NB4 (cell line): ENCODE data around the gene CSF2.

Experiments used
- DNase-seq: peaks from one replicate; pipeline ENCODE4 v3.0.0; 2010; ENCODE audit warnings: low read depth
- H3K4me3 ChIP-seq: one replicate; pipeline ENCODE4 v1.5.1; 2011; ENCODE audit warnings: mild to moderate bottlenecking, low read depth, low read length, moderate library complexity
- CTCF ChIP-seq: IDR thresholded peaks from one replicate; pipeline ENCODE4 v1.5.1; 2012; ENCODE audit warnings: low read depth, low read length
- MAX ChIP-seq: IDR thresholded peaks from 2 replicates; pipeline ENCODE4 v1.6.1; 2011; ENCODE audit warnings: low read depth, low read length
- MYC ChIP-seq: IDR thresholded peaks from 2 replicates; pipeline ENCODE4 v1.6.1; 2011; ENCODE audit warnings: low read depth, low read length
- POLR2A ChIP-seq: IDR thresholded peaks from 2 replicates; pipeline ENCODE4 v1.6.1; 2011; ENCODE audit warnings: mild to moderate bottlenecking; ENCODE audit not compliant: insufficient read length; ENCODE audit errors: extremely low read depth

The CSF2 gene

DNA sequence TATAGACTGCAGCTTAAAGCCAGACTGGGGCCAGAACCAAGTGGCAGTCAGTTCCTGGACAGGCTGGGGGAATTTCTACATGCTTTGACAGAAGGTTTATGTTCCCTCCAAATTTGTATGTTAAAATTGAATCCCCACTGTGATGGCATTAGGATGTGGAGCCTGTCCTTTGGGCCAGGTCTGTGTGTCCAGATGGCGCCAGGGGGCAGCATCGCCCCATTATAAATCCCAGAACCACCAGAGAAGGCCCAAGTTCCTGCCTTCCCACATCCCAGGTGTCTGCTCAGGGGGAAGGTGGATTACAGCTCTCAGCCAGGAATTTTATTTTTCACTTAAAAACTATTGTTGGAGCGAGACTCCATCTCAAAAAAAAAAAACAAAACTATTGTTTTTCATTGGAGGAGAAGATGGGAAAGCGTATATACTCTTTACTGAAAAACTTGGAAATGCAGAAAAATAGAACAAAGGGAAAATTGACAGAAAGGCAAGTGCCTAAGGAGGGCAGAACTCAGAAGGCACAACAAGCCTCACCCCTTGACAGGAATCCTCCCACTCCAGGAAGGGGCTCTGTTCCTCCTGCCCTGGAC, 8.1 kb upstream of the CSF2 start:
- DNase-seq: peak; percentile 68
- no peak overlapping the region for H3K4me3 ChIP-seq
- TF ChIP-seq POLR2A (no peak), CTCF (peak; percentile 51)

DNA sequence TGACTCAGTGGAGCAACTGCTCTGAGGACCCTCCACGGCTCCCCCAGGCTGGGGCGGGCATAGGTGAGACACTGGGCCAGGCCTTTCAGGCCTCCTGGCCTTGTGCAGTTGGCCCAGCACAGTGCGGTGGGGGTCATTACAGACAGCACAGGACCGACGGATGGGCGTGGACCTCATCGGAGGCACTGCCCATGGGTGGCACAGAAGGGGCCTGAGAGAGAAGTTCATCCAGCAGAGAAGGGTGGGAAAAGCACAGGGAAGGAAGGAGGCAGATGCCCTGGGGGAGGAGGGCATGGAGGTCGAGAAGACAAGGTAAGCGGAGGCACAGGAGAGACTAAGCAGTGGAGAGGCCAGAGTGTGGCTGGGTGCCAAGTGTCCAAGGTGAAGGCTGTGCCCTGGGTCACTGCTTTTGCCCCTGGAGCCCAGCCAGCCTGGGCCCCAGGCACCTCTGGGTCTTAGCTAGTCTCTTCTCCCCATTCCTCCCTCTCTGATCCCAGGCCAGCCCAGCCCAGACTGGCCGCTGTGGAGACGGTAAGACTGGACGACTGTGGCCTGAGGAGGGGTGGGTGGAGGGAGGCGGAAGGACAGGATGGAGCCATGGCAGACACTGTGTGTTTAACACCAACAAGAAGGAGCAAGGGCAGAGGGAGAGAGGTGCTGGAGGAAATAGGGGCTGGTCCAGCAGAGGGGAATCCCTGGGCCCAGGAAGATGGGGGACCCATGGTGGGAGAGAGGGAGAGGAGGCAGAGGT, 7.5 kb upstream of the CSF2 start:
- no peak overlapping the region for H3K4me3 ChIP-seq
- TF ChIP-seq MAX (no peak), CTCF (no peak), POLR2A (no peak), MYC (no peak)
- DNase-seq: no peak

DNA sequence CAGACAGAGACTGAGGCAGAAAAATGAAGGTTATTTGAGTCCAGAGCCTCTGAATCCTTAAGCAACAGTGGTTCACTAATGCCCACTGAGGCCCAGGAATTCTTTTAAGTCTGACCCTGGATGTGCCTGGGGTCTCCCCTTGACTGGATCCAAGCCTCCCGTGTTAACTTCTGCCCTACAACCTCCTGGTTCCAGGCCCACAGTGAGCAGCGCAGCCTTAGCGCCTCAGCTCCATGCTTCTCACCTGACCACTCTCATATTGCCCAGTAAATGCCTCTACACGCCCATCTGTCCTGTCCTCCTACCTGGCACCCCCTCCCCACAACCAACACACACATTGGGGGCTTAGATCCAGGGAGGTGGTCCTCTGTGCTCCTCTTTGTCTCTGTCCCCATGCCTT, 6.7 kb upstream of the CSF2 start:
- no peak overlapping the region for H3K4me3 ChIP-seq
- DNase-seq: no peak
- TF ChIP-seq MAX (no peak), POLR2A (no peak), MYC (no peak), CTCF (no peak)

DNA sequence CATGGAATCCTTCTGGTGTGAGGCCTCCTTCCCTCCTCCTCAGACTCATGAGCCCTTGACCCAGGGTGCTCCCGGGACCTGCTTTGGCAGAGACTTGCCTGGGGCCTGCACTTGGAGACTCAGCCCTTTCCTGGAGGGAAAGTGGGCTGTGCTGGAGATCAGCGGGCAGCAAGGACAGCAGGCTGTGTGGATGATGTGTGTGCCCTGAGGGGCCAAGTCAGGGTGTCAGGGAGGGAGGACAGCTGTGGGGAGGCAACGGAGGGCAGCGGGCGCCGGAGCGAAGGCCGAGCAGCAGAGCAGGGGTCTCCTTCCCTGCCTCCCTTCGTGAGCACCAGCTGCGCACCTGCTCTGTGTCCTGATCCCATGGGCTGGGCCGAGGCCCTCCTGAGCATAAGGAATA, 6.1 kb upstream of the CSF2 start:
- no peak overlapping the region for H3K4me3 ChIP-seq
- TF ChIP-seq POLR2A (no peak), MYC (no peak), CTCF (no peak), MAX (no peak)
- DNase-seq: no peak

DNA sequence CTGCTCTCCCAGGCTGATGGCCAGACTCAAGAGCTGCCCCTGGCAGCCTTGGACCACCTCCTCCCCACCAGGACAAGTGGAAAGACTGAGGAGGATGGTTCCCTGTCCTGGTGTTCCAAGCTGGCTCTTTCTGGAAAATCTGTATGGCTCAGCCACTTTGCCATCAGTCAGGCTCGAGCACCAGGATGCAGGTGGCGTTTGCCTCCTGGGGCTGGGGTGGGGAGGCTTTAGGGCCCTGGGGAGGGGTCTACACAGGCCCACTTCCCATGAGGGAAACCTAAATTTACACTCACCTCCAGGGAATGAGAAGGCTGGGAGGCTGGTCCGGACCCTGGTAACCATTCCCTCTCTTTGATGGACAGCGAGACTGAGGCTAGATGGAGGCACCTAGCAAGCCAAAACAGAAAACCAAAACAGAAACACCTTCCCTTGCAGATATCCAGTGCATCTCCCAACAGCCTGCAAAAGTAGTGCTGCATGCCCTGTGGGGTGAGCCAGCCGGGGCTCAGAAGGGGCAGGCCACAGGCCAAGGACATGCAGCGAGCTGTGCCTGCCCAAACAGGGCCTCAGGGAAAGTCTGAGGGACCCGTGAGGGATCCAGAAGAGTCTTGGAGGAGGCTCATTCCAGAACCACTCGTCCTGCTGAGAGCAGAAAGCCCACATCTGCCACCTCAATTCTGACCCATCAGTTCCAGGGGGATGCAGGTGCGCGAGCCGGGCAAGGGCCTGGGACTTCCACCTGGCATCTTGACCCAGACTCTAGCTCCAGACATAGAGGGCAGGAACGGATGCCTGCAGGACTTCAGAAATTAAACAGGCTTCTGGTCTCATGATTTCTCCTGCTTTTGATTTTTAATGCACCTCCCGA, 5.4 kb upstream of the CSF2 start:
- H3K4me3 ChIP-seq: no peak overlapping the region
- TF ChIP-seq POLR2A: no peak
- DNase-seq: no peak

DNA sequence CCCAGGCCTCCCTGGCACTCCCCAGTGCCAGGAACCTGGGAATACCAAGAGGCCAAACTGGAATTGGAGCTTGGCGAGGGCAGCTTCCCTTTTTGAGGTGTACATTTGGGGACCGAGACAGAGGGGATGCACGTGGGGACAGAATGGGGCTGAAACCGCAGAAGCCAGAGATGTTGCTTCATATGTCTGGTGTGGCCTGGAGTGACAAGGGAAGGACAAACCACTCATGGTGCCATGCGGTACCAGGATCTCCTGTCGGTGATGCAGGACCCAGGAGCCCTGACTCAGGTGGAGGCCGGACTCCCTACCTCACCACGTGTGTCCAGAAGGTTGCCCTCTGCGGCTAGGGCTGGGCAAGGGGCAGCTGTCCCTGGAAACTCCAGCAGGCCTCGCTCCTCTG, 4.0 kb upstream of the CSF2 start:
- TF ChIP-seq CTCF (no peak), MAX (peak; percentile 81), POLR2A (no peak), MYC (peak; percentile 31; the same call in 1 of the 2 replicates)
- DNase-seq: peak; percentile 73
- no peak overlapping the region for H3K4me3 ChIP-seq
